Measurements from ENCODE around the gene SSTR3.
"Not testable (repeated sequence)": the region's sequence is repeated elsewhere in the genome, so short reads cannot be mapped to it uniquely, and the experiment has no call there.

SSTR3 gene

GRCh38 chr22:37212174-37212906, at the start of gene SSTR3:
TSS of gene SSTR3 (minus strand) at chr22:37212477. CDS start at chr22:37207803, 4,674 bp downstream.
- peak; percentile 15 for DNase-seq

- DNase-seq, result peak; percentile 12
Measured at GRCh38 chr22:37260901-37261336, 48.6 kb upstream of the SSTR3 start.

- DNase-seq, result no peak
Measured at GRCh38 chr22:37260155-37260795, 48.0 kb upstream of the SSTR3 start.

- no peak for DNase-seq
Measured at GRCh38 chr22:37259540-37260029, 47.3 kb upstream of the SSTR3 start.

GRCh38 chr22:37258753-37259401, 46.6 kb upstream of the SSTR3 start:
- no peak for DNase-seq

- DNase-seq, result no peak
Measured at GRCh38 chr22:37258005-37258752, 45.9 kb upstream of the SSTR3 start.

GRCh38 chr22:37256075-37256726, 43.9 kb upstream of the SSTR3 start:
- DNase-seq, result no peak

GRCh38 chr22:37255558-37256006, 43.3 kb upstream of the SSTR3 start:
- no peak for DNase-seq

- DNase-seq, result no peak
Measured at GRCh38 chr22:37254867-37255233, 42.6 kb upstream of the SSTR3 start.

GRCh38 chr22:37254209-37254866, 42.1 kb upstream of the SSTR3 start:
- DNase-seq, result no peak

- DNase-seq, result no peak
Measured at GRCh38 chr22:37253126-37253660, 40.9 kb upstream of the SSTR3 start.

GRCh38 chr22:37251836-37252235, 39.6 kb upstream of the SSTR3 start:
- not testable (repeated sequence) for DNase-seq

- DNase-seq, result no peak
Measured at GRCh38 chr22:37249986-37250385, 37.7 kb upstream of the SSTR3 start.

GRCh38 chr22:37248251-37248650, 36.0 kb upstream of the SSTR3 start:
- no peak for DNase-seq

GRCh38 chr22:37245740-37246139, 33.5 kb upstream of the SSTR3 start:
- DNase-seq, result no peak

GRCh38 chr22:37244922-37245722, 32.8 kb upstream of the SSTR3 start:
- no peak for DNase-seq

GRCh38 chr22:37244114-37244921, 32.0 kb upstream of the SSTR3 start, which contains the start of gene RAC2:
TSS of gene RAC2 (minus strand) at chr22:37244269. CDS start at chr22:37244148, 121 bp downstream.
- no peak for DNase-seq

GRCh38 chr22:37243402-37244113, 31.3 kb upstream of the SSTR3 start:
- DNase-seq, result no peak

- no peak for DNase-seq
Measured at GRCh38 chr22:37242395-37242918, 30.2 kb upstream of the SSTR3 start.

Measured in NCI-H1105 (cell line).